Keratinocyte (primary cell): ENCODE results near the gene RHOC. TPM values are rescaled to one million over a fixed set of nuclear protein-coding genes. Genes with fewer than 3 reads are reported as not detected.
"Not testable (repeated sequence)": the region's sequence is repeated elsewhere in the genome, so short reads cannot be mapped to it uniquely, and the experiment has no call there.

Experiments
- DNase-seq: peaks from one replicate; pipeline ENCODE4 v3.0.0-alpha.2; 2011; ENCODE audit warnings: low read depth, missing footprints, low spot score
- FAIRE-seq: peaks from 2 replicates; lab custom pipeline; 2011; peaks lifted over from hg19 to GRCh38; lab: Jason Lieb, UNC
- H2AFZ ChIP-seq: 2 replicates; pipeline ENCODE4 v1.6.0; 2012; ENCODE audit warnings: low read length, control low read depth, inconsistent platforms; ENCODE audit not compliant: control insufficient read depth
- H3K27ac ChIP-seq: 2 replicates; pipeline ENCODE4 v1.5.1; 2011; ENCODE audit warnings: low read length; ENCODE audit not compliant: control insufficient read depth, insufficient read depth
- H3K27me3 ChIP-seq: 3 replicates; pipeline ENCODE4 v1.6.0; 2011; ENCODE audit warnings: low read length; ENCODE audit not compliant: control insufficient read depth, insufficient read depth; ENCODE audit errors: extremely low read depth
- H3K36me3 ChIP-seq, 2 experiments: 2 replicates in 1 of 2; 3 replicates in 1 of 2; pipeline ENCODE4 v1.5.1; 2011; ENCODE audit warnings: low read length in 2 of 2, mild to moderate bottlenecking in 1 of 2; ENCODE audit not compliant: control insufficient read depth in 2 of 2, insufficient read depth in 2 of 2; ENCODE audit errors: extremely low read depth in 1 of 2
- H3K4me1 ChIP-seq: 3 replicates; pipeline ENCODE4 v1.5.1; 2011; ENCODE audit warnings: low read length; ENCODE audit not compliant: control insufficient read depth, insufficient read depth; ENCODE audit errors: extremely low read depth
- H3K4me2 ChIP-seq: 3 replicates; pipeline ENCODE4 v1.6.0; 2011; ENCODE audit warnings: low read depth, low read length; ENCODE audit not compliant: control insufficient read depth, insufficient read depth; ENCODE audit errors: extremely low read depth
- H3K4me3 ChIP-seq, 3 experiments: fragments of 200-600 bp in 1 of 3; sonication (generic) in 1 of 3; 2 replicates in 2 of 3; 3 replicates in 1 of 3; pipeline ENCODE4 v1.5.1; 2011 to 2016; ENCODE audit warnings: low read length in 3 of 3, mild to moderate bottlenecking in 3 of 3, control low read depth in 2 of 3, inconsistent platforms in 1 of 3, low read depth in 1 of 3, mixed read lengths in 1 of 3, mixed run types in 1 of 3, moderate library complexity in 1 of 3; ENCODE audit not compliant: control insufficient read depth in 2 of 3, insufficient read depth in 2 of 3; ENCODE audit errors: extremely low read depth in 1 of 3
- H3K79me2 ChIP-seq: 2 replicates; pipeline ENCODE4 v1.6.0; 2012; ENCODE audit warnings: low read length; ENCODE audit not compliant: control insufficient read depth, insufficient read depth
- H3K9ac ChIP-seq: 3 replicates; pipeline ENCODE4 v1.6.0; 2011; ENCODE audit warnings: low read length; ENCODE audit not compliant: control insufficient read depth, insufficient read depth; ENCODE audit errors: extremely low read depth
- H3K9me1 ChIP-seq: 3 replicates; pipeline ENCODE4 v1.6.0; 2011; ENCODE audit warnings: low read length; ENCODE audit not compliant: control insufficient read depth, insufficient read depth; ENCODE audit errors: extremely low read depth
- H3K9me3 ChIP-seq: 2 replicates; pipeline ENCODE4 v1.5.1; 2012; ENCODE audit warnings: low read depth, low read length; ENCODE audit not compliant: control insufficient read depth
- H4K20me1 ChIP-seq: 3 replicates; pipeline ENCODE4 v1.6.0; 2011; ENCODE audit warnings: low read length; ENCODE audit not compliant: control insufficient read depth, insufficient read depth; ENCODE audit errors: extremely low read depth
- CTCF ChIP-seq, 3 experiments: IDR thresholded peaks in 1 of 3; conservative IDR thresholded peaks in 1 of 3; optimal IDR thresholded peaks in 1 of 3; 2 replicates in 2 of 3; 3 replicates in 1 of 3; pipeline versions ENCODE3 to v1.5.1; 2011; ENCODE audit warnings: low read length in 3 of 3, mild to moderate bottlenecking in 3 of 3, moderate library complexity in 2 of 3, control low read depth in 1 of 3, inconsistent platforms in 1 of 3; ENCODE audit not compliant: insufficient read depth in 2 of 3; ENCODE audit errors: extremely low read depth in 1 of 3
- EZH2 ChIP-seq: IDR thresholded peaks from one replicate; pipeline ENCODE4 v1.6.1; 2012; ENCODE audit warnings: inconsistent platforms, mild to moderate bottlenecking, low read length, moderate library complexity
- dilution Hi-C: fragments of 300-500 bp; cut with MboI; formaldehyde crosslinking; loops from one replicate; pipeline ENCODE4 v1.7.0; 2020; ENCODE audit warnings: low sequenced_read_pairs; ENCODE audit not compliant: extremely low pct_ligation_motif_present
- polyA plus RNA-seq, 5 experiments: library from polyadenylated mRNA; depleted of rRNA in 3 of 5; stranded (reverse) in 3 of 5; stranded (forward) in 1 of 5; unstranded in 1 of 5; fragments of >200 nt; gene quantifications; 1 replicate in 1 of 5; 2 replicates in 3 of 5; 3 replicates in 1 of 5; pipeline versions ENCODE4 v1.2.1 to v1.2.3, GENCODE V29; 2011 to 2012; ENCODE audit warnings: missing spikeins in 2 of 5, low read depth in 1 of 5, low replicate concordance in 1 of 5

RHOC gene
- polyA plus RNA-seq, 1 donor (not counting 4 experiments of a cell fraction or from before 2014, with no cell fraction given) = 639 TPM

GRCh38 chr1:112727716-112728115 is 20.8 kb upstream of the RHOC start:
- Histone ChIP-seq H3K79me2 (no peaks in the 10 kb centered on the region), H3K9me3 (no peaks in the 10 kb centered on the region), H3K4me2 (no peak overlapping the region), H3K4me1 (peaks cover 10% of the 10 kb centered on the region), H3K27ac (no peak overlapping the region), H3K9me1 (peaks cover 2% of the 10 kb centered on the region), H3K27me3 (no peaks in the 10 kb centered on the region), H4K20me1 (no peaks in the 10 kb centered on the region), H3K9ac (no peak overlapping the region), H3K36me3 (no peaks in the 10 kb centered on the region), H2AFZ (no peak overlapping the region), H3K4me3 (no peak overlapping the region)
- DNase-seq (no peak), FAIRE-seq (no peak)
- dilution Hi-C loops = no loop called here
- TF ChIP-seq EZH2 = no peak
- TF ChIP-seq CTCF (optimal IDR thresholded peaks at IDR 0.05 in 1 of 3, IDR thresholded peaks at IDR 0.05 in 1 of 3, conservative IDR thresholded peaks at IDR 0.05 in 1 of 3; ENCODE audit: extremely low read depth in 1 of 3, insufficient read depth in 2 of 3, low read length in 3 of 3) = peak in 1 of 3 experiments; percentile 39

GRCh38 chr1:112724240-112724639 is 17.3 kb upstream of the RHOC start:
- H3K79me2 ChIP-seq, H2AFZ ChIP-seq, H3K9me1 ChIP-seq, dilution Hi-C loops, H3K4me2 ChIP-seq, FAIRE-seq, H3K4me3 ChIP-seq, H3K27ac ChIP-seq, H3K9me3 ChIP-seq, H3K36me3 ChIP-seq, H4K20me1 ChIP-seq, H3K27me3 ChIP-seq, H3K9ac ChIP-seq, DNase-seq: not testable (repeated sequence)
- H3K4me1 ChIP-seq = peaks cover 15% of the 10 kb centered on the region

GRCh38 chr1:112723511-112723839 is 16.5 kb upstream of the RHOC start:
- H3K9me1 ChIP-seq = peaks cover 2% of the 10 kb centered on the region
- no peaks in the 10 kb centered on the region for H3K9me3 ChIP-seq
- dilution Hi-C loops = no loop called here
- FAIRE-seq (no peak), DNase-seq (no peak)
- no peaks in the 10 kb centered on the region for H3K79me2 ChIP-seq
- no peak for TF ChIP-seq EZH2
- H3K9ac ChIP-seq = no peak overlapping the region
- H3K27ac ChIP-seq = no peak overlapping the region
- H3K4me1 ChIP-seq = peaks cover 18% of the 10 kb centered on the region
- H3K36me3 ChIP-seq = no peaks in the 10 kb centered on the region
- H2AFZ ChIP-seq = peak overlapping the region; percentile 51
- no peaks in the 10 kb centered on the region for H3K27me3 ChIP-seq
- H4K20me1 ChIP-seq = no peaks in the 10 kb centered on the region
- no peak overlapping the region for H3K4me2 ChIP-seq
- no peak overlapping the region for H3K4me3 ChIP-seq
